ENCODE results near the gene PRTN3. TPM values are rescaled to one million over a fixed set of nuclear protein-coding genes. Genes with fewer than 3 reads are reported as not detected.

Gene PRTN3
- total RNA-seq, 1 donor from 2014 or later = not detected

DNA sequence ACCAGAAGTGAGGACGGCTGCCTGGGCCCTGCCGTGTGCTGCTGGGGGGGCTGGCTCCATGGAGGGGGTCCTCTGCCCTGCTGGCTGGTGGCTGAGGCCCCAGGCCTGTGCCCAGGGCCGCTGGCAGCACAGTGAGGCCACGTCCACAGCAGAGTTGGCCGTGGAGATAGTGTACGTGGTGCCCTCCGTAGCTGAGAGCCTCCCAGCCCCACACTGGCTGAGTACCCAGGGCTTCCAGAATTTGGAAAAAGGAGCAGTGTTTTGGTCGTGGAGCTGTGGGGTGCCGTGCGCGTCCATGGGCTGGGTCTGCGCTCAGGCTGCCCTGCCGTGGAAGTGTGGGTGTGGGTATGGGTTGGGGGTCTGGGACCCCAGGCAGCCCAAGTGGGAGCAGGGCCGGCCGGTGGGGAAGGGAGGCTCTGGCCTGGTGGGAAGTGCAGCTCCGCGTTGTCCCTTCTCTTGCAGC, 37.7 kb upstream of the PRTN3 start:
- DNase-seq (ENCODE audit: low read depth) = no peak

DNA sequence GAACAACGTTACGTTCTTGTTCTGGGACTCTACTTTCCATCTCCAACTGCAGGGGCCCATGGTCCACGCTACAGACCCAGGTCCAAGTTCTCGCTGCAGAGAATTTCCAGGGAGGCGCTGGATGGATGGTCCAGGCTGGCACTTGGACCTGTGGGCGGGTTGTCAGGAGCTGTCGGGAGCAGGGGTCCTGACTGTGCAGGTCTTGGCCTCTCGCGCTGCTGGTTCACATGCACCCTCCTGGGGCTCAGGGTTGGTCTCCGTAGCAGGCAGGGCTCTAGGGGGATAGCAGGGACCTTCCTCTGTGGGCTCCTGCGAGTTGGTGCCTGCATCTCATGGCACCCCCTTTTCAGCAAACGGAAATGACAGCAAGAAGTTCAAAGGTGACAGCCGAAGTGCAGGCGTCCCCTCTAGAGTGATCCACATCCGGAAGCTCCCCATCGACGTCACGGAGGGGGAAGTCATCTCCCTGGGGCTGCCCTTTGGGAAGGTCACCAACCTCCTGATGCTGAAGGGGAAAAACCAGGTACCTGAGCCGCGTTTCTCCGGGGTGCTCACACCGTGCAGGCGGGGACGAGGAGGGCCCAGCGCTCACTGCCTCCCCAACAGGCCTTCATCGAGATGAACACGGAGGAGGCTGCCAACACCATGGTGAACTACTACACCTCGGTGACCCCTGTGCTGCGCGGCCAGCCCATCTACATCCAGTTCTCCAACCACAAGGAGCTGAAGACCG, 36.9 kb upstream of the PRTN3 start:
- no peak for DNase-seq (ENCODE audit: low read depth)

GRCh38 chr19:804419-805165, 36.2 kb upstream of the PRTN3 start:
- DNase-seq (ENCODE audit: low read depth) = no peak

- DNase-seq (ENCODE audit: low read depth) = no peak
Measured at GRCh38 chr19:805166-805551, 35.6 kb upstream of the PRTN3 start.

DNA sequence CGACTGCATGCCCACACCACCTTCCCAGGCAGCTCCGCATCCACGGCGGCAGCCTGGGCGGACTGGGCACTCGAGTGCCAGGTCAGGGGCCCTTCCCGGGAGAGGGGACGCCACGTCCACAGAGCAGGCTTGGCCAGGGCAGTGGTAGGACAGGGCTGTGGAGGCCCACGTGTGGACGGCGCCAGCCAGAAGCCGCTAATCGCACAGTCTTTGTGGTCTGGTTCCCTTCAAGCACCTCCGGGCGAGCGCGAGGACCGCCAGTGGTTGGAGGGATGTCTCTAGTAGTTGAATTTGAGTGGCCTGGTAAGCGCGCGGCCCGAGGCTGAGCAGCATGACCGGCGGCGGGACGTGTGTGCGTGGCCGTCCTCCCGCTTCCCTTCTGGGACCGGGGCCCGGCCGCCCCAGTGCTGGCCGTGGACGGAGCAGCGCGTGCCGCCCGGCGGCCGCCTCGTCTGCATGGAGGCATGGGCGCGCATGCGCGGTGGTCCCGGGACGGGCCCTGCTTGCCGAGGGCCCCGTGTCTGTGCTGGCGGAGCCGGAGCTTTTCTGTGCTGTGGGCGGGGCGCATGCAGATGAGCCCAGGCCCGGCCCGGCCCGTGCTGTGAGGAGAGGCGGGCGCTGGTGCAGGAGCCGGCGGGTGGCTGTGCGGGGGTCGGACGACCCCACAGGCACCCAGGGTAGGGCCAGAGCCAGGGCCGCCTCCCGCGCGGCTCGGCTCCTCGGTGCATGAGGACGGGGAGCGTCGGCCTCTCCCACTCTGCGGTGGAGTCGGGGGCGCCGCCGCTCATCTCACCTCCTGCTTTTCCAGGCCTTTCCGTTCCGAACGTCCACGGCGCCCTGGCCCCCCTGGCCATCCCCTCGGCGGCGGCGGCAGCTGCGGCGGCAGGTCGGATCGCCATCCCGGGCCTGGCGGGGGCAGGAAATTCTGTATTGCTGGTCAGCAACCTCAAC, 34.9 kb upstream of the PRTN3 start:
- DNase-seq (ENCODE audit: low read depth) = no peak

GRCh38 chr19:806815-807421, 33.9 kb upstream of the PRTN3 start:
- no peak for DNase-seq (ENCODE audit: low read depth)

DNA sequence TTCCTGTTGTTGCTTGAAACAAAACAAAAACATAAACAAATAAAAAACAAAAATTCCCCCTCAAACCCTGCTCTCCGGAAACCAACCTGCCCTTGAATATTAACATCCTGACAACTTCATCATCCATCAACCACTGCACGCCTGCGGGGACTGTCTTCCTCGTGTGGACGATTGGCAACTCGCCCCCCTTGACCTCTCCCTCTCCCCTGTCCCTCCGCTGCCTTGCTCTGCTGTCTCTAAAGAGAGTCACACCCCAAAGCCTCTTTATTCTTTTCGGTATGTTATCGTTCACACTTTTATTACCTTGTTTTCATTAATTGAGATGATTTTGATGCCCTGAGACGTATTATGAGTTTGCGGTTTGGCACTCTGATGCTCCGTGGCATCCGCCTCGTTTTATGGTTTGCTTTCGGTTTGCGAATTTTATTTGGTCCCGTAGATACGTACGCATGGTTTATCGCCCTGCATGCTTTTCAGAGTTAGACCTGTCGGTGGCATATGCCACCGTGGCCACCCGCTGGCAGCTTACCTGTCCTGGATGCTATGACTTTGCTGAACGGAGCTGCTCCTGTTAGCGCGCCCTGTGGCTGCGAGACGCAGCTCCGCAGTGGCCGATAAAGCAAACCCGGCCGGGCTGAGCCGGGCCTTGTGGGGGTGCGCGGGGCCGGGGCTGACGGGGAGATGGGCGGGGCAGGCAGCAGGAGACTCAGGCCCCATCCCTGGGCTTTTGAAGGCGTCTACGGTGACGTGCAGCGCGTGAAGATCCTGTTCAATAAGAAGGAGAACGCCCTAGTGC, 33.0 kb upstream of the PRTN3 start:
- DNase-seq (ENCODE audit: low read depth) = no peak

- DNase-seq (ENCODE audit: low read depth) = no peak
Measured at GRCh38 chr19:808423-808775, 32.4 kb upstream of the PRTN3 start.

DNA sequence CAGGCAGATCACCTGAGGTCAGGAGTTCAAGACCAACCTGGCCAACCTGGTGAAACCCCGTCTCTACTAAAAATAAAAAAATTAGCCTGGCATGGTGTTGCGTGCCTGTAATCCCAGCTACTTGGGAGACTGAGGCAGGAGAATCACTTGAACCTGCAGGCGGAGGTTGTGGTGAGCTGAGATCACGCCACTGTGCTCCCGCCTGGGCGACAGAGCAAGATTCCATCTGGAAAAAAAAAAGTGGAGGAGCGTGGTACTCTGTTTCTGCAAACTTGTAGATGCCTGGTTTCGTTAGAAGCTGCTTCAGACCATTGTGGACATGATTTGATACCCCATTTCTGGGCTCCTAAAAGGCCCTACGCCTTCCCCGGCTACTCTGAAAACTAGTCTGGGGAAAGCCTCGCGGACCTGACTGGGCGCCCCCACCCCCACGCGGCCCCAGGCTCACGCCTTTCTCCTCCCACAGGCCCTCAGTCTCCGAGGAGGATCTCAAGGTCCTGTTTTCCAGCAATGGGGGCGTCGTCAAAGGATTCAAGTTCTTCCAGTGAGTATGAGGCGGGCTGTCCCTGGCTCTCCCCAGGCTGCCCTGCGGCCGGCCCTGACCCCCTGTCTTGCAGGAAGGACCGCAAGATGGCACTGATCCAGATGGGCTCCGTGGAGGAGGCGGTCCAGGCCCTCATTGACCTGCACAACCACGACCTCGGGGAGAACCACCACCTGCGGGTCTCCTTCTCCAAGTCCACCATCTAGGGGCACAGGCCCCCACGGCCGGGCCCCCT, 30.5 kb upstream of the PRTN3 start:
- no peak for DNase-seq (ENCODE audit: low read depth)

DNA sequence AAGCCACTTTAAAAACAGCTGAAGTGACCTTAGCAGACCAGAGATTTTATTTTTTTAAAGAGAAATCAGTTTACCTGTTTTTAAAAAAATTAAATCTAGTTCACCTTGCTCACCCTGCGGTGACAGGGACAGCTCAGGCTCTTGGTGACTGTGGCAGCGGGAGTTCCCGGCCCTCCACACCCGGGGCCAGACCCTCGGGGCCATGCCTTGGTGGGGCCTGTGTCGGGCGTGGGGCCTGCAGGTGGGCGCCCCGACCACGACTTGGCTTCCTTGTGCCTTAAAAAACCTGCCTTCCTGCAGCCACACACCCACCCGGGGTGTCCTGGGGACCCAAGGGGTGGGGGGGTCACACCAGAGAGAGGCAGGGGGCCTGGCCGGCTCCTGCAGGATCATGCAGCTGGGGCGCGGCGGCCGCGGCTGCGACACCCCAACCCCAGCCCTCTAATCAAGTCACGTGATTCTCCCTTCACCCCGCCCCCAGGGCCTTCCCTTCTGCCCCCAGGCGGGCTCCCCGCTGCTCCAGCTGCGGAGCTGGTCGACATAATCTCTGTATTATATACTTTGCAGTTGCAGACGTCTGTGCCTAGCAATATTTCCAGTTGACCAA, 29.8 kb upstream of the PRTN3 start:
- DNase-seq (ENCODE audit: low read depth) = no peak

- DNase-seq (ENCODE audit: low read depth) = no peak
Measured at GRCh38 chr19:811506-812048, 29.2 kb upstream of the PRTN3 start.

- no peak for DNase-seq (ENCODE audit: low read depth)
Measured at GRCh38 chr19:812049-812746, 28.6 kb upstream of the PRTN3 start.

DNA sequence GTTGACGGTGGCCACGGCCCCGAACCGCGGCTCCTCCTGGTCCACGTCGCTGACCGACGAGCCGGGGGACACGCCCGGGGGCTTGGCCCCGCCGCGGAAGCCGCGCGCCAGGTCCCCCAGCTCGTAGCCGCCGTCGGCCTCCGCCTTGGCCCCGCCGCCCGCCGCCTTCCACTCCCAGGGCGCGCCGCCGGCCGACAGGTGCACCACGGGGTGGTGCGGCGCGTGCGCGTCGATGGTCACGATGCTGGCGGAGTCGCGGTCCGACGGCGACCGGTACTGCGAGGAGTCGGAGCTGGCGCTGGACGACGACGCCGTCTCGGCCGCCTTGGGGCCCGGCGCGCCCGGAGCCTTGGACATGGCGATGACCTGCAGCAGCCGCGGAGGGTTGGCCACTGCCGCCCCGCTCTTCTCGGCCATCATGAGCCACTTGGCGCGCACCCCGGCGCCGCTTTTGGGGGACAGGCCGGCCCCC, 28.0 kb upstream of the PRTN3 start:
- DNase-seq (ENCODE audit: low read depth) = no peak

DNA sequence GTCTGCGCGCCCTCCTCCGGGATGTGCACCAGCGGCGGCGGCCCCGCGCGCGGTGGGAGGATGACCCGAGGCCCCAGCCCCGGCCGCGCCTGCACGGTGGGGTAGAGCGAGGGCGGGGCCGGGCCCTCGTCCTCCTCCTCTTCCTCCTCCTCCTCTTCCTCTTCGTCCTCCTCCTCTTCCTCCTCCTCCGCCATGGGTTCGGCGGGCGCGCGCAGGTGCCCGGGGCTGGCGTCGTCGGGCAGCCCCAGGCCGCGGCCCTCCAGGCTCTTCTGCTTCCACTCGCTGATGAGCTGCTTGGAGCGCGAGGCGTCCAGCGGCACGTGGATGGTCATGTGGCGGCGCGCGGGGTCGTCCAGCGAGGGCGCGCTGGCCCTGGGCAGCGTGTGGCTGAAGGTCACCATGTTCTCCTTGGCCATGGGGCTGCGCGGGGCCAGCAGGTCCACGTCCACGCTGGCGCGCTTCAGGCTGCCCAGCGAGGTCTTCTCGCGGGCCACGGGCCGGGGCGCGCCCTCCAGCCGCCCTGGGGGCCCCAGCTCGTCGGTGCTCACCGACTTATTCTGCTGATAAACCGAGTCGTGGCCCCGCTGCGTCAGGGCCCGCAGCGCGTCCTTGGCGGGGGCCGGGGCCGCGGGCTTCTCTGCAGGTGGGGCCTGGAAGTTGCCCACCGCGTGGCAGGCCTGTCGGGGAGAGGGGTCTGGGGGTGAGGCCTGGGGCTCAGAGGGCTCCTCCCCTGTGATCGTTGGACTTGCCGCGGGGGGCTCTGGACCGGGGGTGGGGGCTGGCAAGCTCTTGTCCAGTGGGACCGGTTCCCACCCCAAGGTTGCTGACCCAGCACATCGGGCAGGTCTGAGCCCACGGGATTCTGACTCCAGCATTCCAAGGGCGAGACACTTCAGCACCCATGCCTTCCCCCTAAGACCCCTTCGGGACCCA, 27.3 kb upstream of the PRTN3 start:
- no peak for DNase-seq (ENCODE audit: low read depth)

DNA sequence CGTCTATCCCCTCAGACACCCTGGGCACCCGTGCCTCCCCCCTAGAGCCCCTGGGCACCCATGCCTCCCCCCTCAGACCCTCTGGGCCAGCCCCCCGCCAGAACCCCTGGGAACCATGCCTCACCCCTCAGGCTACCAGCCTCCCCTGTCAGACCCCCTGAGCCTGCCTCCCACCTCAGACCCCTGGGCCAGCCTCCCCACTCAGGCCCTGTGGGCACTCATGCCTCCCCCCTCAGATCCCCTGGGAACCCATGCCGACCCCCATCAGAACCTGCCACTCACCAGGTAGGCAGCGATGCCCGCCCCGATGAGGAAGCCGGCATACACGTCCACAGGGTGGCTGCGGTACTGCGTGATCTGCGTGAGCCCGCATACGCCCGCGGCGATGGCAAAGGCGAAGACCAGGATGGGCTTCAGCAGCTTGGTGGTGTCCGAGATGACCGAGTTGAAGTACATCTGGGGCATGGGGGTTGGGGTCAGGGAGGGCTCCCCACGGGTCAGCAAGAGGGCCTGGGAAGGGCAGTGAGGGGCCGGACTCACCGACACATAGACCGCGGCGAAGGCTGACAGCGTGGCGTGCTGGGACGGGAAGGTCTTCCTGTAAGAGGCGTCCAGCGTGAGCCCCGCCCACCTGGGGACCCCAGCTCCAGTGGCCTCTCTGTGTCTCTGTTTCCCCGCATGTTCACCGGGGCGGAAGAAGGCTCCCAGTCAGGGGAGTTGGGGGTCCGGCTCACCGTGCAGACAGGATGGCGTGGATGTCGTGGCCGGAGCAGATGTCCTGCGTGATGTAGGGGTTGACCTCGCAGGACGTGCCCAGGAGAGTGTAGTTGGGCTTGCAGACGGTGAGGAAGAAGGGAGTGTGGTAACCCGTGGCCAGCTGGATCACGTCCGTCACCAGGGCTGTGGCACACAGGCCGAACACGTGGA, 26.4 kb upstream of the PRTN3 start:
- DNase-seq (ENCODE audit: low read depth) = no peak

DNA sequence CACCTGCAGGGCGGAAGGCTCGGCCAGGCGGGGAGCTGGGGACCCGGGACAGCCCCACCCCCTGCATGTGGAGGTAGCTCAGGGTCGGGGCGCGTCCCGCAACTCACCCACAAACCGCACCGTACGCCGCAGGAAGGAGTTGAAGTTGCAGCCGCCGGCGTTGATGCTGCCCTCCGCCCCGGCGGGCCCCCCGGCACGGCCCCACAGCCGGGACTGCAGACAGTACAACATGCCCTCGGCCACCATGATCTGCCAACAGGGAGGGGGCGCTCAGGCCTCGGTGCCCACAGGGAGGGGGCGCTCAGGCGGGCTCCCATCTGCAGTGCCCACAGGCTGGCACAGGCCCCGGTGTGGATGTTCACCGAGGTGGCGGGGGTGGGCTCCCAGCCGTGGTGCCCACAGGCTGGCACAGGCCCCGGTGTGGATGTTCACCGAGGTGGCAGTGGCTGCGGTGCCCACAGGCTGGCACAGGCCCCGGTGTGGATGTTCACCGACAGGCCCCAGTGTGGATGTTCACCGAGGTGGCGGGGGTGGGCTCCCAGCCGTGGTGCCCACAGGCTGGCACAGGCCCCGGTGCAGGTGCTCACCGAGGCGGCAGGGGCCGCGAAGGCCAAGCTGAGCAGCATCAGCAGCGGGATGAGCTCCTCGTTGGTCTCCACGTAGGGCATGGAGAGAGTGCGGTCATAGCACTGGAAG, 25.6 kb upstream of the PRTN3 start:
- DNase-seq (ENCODE audit: low read depth) = no peak
